Measurements from ENCODE around the gene CD8B. TPM values are rescaled to one million over a fixed set of nuclear protein-coding genes. Genes with fewer than 3 reads are reported as not detected.

The CD8B gene
- total RNA-seq, 2 donors from 2014 or later, result 5.7 TPM; not detected in 1

- peaks cover 0 to 7% of the 10 kb centered on the region in 2 donors for H3K36me3 ChIP-seq (replicated peaks in 1 of 2; ENCODE audit: insufficient read depth in 1 of 2, low read depth in 2 of 2)
- WGBS, 2 donors, result 87 to 93% methylated on average over 5 of the region's 5 CpGs
- H3K27ac ChIP-seq, result no peak overlapping the region
- intact Hi-C loops (cut with DNase I), result no loop called here
- no peak for DNase-seq
- no peak for ATAC-seq
- no peaks in the 10 kb centered on the region for H3K9me3 ChIP-seq
- no peaks in the 10 kb centered on the region for H3K27me3 ChIP-seq
- TF ChIP-seq, protein P1, sequence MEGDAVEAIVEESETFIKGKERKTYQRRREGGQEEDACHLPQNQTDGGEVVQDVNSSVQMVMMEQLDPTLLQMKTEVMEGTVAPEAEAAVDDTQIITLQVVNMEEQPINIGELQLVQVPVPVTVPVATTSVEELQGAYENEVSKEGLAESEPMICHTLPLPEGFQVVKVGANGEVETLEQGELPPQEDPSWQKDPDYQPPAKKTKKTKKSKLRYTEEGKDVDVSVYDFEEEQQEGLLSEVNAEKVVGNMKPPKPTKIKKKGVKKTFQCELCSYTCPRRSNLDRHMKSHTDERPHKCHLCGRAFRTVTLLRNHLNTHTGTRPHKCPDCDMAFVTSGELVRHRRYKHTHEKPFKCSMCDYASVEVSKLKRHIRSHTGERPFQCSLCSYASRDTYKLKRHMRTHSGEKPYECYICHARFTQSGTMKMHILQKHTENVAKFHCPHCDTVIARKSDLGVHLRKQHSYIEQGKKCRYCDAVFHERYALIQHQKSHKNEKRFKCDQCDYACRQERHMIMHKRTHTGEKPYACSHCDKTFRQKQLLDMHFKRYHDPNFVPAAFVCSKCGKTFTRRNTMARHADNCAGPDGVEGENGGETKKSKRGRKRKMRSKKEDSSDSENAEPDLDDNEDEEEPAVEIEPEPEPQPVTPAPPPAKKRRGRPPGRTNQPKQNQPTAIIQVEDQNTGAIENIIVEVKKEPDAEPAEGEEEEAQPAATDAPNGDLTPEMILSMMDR (IDR thresholded peaks at IDR 0.05), result no peak
- no peak for TF ChIP-seq POLR2A (IDR thresholded peaks at IDR 0.05)
- H3K4me3 ChIP-seq, result no peak overlapping the region
- H3K4me1 ChIP-seq, result peaks cover 4% of the 10 kb centered on the region
Measured at GRCh38 chr2:86768189-86768949, 93.3 kb downstream of the CD8B start.

Other genes starting within 250 kb of the CD8B start
- gene RNF103, start 238.0 kb downstream of the CD8B start, total RNA-seq, result 10 to 100 TPM; 16.2 to 44.4 TPM
- 10 to 100 TPM; 27.4 to 28.5 TPM for gene RMND5A, start 141.6 kb downstream of the CD8B start, total RNA-seq
- gene CD8A, start 71.0 kb downstream of the CD8B start, total RNA-seq, result 1 to 10 TPM; 1.8 to 2.0 TPM
- gene RGPD1, start 80.2 kb upstream of the CD8B start, total RNA-seq, result under 1 TPM in 1 of 2 donors, not detected in 1; 0.78 TPM
- gene PLGLB1, start 160.0 kb upstream of the CD8B start, total RNA-seq, result 1 to 10 TPM; 3.4 to 4.6 TPM

All from body of pancreas (tissue), 4 donors.